GM13977 (cell line): ENCODE results near the gene RBP4.

Source experiments
- DNase-seq: peaks from one replicate; pipeline ENCODE4 v3.0.0; 2012; ENCODE audit warnings: low spot score
- CTCF ChIP-seq: IDR thresholded peaks from 2 replicates; pipeline ENCODE4 v1.5.1; 2012; ENCODE audit warnings: mild to moderate bottlenecking, control low read depth; ENCODE audit not compliant: insufficient read depth; ENCODE audit errors: extremely low read depth, missing control alignments
- in situ Hi-C: fragments of 300-500 bp; cut with MboI; formaldehyde crosslinking; loops from one replicate; pipeline ENCODE4 v1.12.0; 2022; ENCODE audit warnings: low sequenced_read_pairs, low pct_unique_long_range_greater_than_20kb, mixed read lengths, inconsistent platforms; ENCODE audit not compliant: unreplicated experiment

The RBP4 gene

GRCh38 chr10:93598157-93598556, 2.9 kb downstream of the RBP4 start:
- in situ Hi-C loops = no loop called here
- no peak for TF ChIP-seq CTCF

GRCh38 chr10:93597075-93597599, 3.9 kb downstream of the RBP4 start:
- no peak for DNase-seq
- no peak for TF ChIP-seq CTCF
- in situ Hi-C loops = no loop called here

More at GRCh38 chr10:93598157-93598556, 2.9 kb downstream of the RBP4 start:
- DNase-seq = no peak

DNA sequence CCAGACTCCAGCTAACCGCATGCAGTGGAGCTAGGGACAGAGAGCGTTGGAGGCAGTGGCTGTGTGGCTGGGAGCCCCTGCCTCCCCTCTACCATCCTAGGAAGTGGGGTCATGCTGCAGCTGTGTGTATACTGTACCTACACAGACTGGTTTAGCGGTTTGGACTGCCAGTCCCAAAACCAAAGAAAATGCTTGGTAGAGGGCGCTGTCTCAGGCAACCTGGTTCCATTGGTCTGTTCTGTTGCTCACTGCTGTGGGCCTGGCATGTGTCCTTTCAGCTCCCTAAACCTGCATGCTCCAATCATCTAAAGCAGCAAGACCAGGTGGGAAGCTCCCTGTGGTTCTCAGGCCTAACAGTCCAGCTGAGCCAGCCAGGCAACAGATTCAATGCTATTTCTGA, 4.5 kb downstream of the RBP4 start:
- in situ Hi-C loops = no loop called here
- DNase-seq = no peak
- peak; percentile 12 for TF ChIP-seq CTCF

GRCh38 chr10:93595378-93596161, 5.5 kb downstream of the RBP4 start:
- in situ Hi-C loops = no loop called here
- TF ChIP-seq CTCF = no peak
- no peak for DNase-seq

DNA sequence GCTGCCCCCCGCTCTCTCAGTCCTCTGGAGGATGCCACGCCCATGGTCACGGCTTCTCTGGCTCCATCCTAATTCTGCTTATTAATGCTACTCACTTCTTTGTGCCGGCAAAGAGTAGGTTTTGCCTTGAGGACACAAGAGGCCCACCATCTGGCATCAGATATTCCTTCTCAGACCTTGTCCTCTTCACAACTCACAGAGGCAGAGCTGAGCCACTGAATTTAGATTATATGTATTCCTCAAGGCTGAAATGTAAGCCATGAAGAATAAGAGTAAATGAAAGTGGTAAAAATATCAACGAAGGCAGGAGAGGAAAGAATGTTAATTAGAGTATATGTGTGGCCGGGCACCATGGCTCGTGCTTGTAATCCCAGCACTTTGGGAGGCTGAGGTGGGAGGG, 6.5 kb downstream of the RBP4 start:
- in situ Hi-C loops = no loop called here
- TF ChIP-seq CTCF = no peak
- DNase-seq = no peak

DNA sequence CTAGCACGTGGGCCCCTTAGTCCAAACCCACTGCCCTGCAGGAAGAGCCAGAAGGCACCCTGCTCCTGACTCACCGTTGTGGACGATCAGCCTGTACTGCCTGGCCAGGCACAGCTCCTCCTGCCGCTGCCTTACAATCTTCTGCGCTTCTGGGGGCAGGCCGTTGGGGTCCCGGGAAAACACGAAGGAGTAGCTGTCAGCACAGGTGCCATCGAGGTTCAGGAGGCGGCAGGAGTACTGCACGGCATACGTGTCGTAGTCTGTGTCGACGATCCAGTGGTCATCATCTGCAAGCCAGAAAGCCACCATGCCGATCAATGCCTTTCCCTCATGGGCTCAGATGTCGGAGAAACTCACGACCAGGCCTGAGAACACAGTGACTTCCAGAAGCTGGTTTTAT, 7.3 kb downstream of the RBP4 start:
- no peak for DNase-seq
- in situ Hi-C loops = no loop called here
- no peak for TF ChIP-seq CTCF
